Measurements from ENCODE around the gene ATXN1. TPM values are rescaled to one million over a fixed set of nuclear protein-coding genes. Genes with fewer than 3 reads are reported as not detected.

The ATXN1 gene
- total RNA-seq, 1 experiment from 2014 or later, result 5.6 TPM

- Histone ChIP-seq H4K8ac (replicated peaks; ENCODE audit: insufficient read length, low read depth, low read length) (no peak overlapping the region), H4K5ac (ENCODE audit: insufficient read length, low read depth, low read length) (no peak overlapping the region), H3T11ph (ENCODE audit: low read length) (no peak overlapping the region), H3K23me2 (ENCODE audit: insufficient read length, low read depth, low read length, poor library complexity, severe bottlenecking) (no peaks in the 10 kb centered on the region), H2BK12ac (ENCODE audit: insufficient read length, low read depth, low read length) (no peak overlapping the region), H2BK15ac (ENCODE audit: low read depth, low read length) (no peak overlapping the region), H3K56ac (ENCODE audit: insufficient read length, low read depth, low read length) (no peak overlapping the region), H3K27ac (ENCODE audit: insufficient read length, low read depth, low read length) (no peak overlapping the region), H3K27me3 (ENCODE audit: insufficient read depth, low read length) (no peaks in the 10 kb centered on the region), H3K9ac (ENCODE audit: extremely low read depth, insufficient read length, low read length) (no peak overlapping the region), H3K14ac (ENCODE audit: insufficient read depth, low read length) (0 out of 2 replicates have a peak overlapping the region, but pooled peaks have one; percentile 54), H3K23ac (ENCODE audit: insufficient read length, low read depth, low read length) (no peak overlapping the region), H3K4me2 (ENCODE audit: insufficient read depth, insufficient read length, low read length) (no peak overlapping the region), H2BK120ac (ENCODE audit: low read depth, low read length, poor library complexity, severe bottlenecking) (no peak overlapping the region), H2AFZ (ENCODE audit: low read length) (no peak overlapping the region), H2BK20ac (ENCODE audit: low read depth, low read length, poor library complexity, severe bottlenecking) (no peak overlapping the region), H3K4ac (ENCODE audit: low read depth, low read length) (no peak overlapping the region; the same call in 1 of the 2 replicates), H2AK5ac (ENCODE audit: insufficient read length, low read length) (no peak overlapping the region), H4K20me1 (ENCODE audit: control insufficient read depth, insufficient read depth, insufficient read length) (no peaks in the 10 kb centered on the region), H4K91ac (ENCODE audit: insufficient read length, low read depth, low read length) (no peak overlapping the region), H2BK5ac (ENCODE audit: insufficient read length, low read length) (no peak overlapping the region), H3K79me1 (ENCODE audit: insufficient read depth, low read depth, low read length, poor library complexity, severe bottlenecking) (no peaks in the 10 kb centered on the region), H3K79me2 (ENCODE audit: insufficient read depth, low read length) (no peaks in the 10 kb centered on the region), H3K9me3 (ENCODE audit: control insufficient read depth, low read depth, low read length) (no peaks in the 10 kb centered on the region), H3K4me1 (ENCODE audit: insufficient read depth, low read length) (no peaks in the 10 kb centered on the region), H3K18ac (ENCODE audit: insufficient read length, low read depth, low read length) (no peak overlapping the region)
- no peak for DNase-seq
- no peaks in the 10 kb centered on the region for H3K27me3 Mint-ChIP-seq (ENCODE audit: low read depth)
- WGBS (ENCODE audit: extremely low coverage, insufficient read length, low lambda C conversion rate), result no CpG with 5 or more reads among the region's 10 CpGs
- H3K36me3 Mint-ChIP-seq (ENCODE audit: insufficient read depth in 1 of 3, low read depth in 3 of 3), result no peaks in the 10 kb centered on the region; a peak in 1 of 7 replicates
- H3K4me1 Mint-ChIP-seq, result peaks cover 6 to 15% of the 10 kb centered on the region in 2 experiments
- H3K9me3 Mint-ChIP-seq, result no peaks in the 10 kb centered on the region; a peak in 1 of 5 replicates
- peak overlapping the region in 1 of 3 experiments; percentile 60; a peak in 2 of 7 replicates for H3K27ac Mint-ChIP-seq
- TF ChIP-seq, protein P1, sequence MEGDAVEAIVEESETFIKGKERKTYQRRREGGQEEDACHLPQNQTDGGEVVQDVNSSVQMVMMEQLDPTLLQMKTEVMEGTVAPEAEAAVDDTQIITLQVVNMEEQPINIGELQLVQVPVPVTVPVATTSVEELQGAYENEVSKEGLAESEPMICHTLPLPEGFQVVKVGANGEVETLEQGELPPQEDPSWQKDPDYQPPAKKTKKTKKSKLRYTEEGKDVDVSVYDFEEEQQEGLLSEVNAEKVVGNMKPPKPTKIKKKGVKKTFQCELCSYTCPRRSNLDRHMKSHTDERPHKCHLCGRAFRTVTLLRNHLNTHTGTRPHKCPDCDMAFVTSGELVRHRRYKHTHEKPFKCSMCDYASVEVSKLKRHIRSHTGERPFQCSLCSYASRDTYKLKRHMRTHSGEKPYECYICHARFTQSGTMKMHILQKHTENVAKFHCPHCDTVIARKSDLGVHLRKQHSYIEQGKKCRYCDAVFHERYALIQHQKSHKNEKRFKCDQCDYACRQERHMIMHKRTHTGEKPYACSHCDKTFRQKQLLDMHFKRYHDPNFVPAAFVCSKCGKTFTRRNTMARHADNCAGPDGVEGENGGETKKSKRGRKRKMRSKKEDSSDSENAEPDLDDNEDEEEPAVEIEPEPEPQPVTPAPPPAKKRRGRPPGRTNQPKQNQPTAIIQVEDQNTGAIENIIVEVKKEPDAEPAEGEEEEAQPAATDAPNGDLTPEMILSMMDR (conservative IDR thresholded peaks at IDR 0.05), result no peak
- H3K4me3 Mint-ChIP-seq, result no peak overlapping the region
Measured at GRCh38 chr6:16278048-16278724, 483.1 kb downstream of the ATXN1 start.
